ENCODE measurements around the gene CYP27B1.
A peak's percentile ranks its signal among the peaks of the same experiment; 100 is the strongest.

CYP27B1 gene

GRCh38 chr12:57802607-57803006, 35.7 kb upstream of the CYP27B1 start:
- H3K9me3 Mint-ChIP-seq: no peaks in the 10 kb centered on the region
- H3K36me3 Mint-ChIP-seq: peaks cover 1% of the 10 kb centered on the region

GRCh38 chr12:57800965-57801364, 34.1 kb upstream of the CYP27B1 start:
- Mint-ChIP-seq H3K27ac (no peak overlapping the region), H3K4me3 (no peak overlapping the region), H3K9me3 (no peaks in the 10 kb centered on the region), H3K27me3 (no peaks in the 10 kb centered on the region), H3K4me1 (no peaks in the 10 kb centered on the region), H3K36me3 (peaks cover 5% of the 10 kb centered on the region)

More at GRCh38 chr12:57802607-57803006, 35.7 kb upstream of the CYP27B1 start:
- no peaks in the 10 kb centered on the region for H3K27me3 Mint-ChIP-seq
- peak overlapping the region; percentile 19 for H3K27ac Mint-ChIP-seq
- no peaks in the 10 kb centered on the region for H3K4me1 Mint-ChIP-seq
- no peak overlapping the region for H3K4me3 Mint-ChIP-seq

DNA sequence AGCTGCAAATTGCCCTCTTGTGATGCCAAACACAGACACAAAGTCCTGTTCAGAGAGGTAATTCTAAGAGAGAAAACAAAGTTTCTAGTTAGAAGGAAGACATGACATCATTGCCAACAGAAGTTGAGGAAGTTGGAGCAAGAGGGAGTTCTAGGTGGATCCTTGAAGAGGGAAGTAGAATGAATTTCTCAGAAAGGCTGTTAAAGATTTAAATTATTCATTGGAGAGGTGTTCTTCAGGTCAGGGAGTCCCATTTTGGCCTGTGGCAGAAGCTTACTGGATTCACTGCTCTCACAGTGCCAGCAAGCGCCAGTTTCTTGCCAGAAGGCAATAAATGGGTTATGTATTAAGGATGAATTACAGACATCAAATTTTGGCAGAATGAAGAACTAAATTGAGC, 31.1 kb upstream of the CYP27B1 start:
- H3K9me3 Mint-ChIP-seq: no peaks in the 10 kb centered on the region
- peaks cover 9% of the 10 kb centered on the region for H3K36me3 Mint-ChIP-seq
- H3K27ac Mint-ChIP-seq: peak overlapping the region; percentile 10
- H3K4me3 Mint-ChIP-seq: no peak overlapping the region
- no peaks in the 10 kb centered on the region for H3K27me3 Mint-ChIP-seq
- H3K4me1 Mint-ChIP-seq: peaks cover 12% of the 10 kb centered on the region

GRCh38 chr12:57796996-57797395, 30.1 kb upstream of the CYP27B1 start:
- peaks cover 7% of the 10 kb centered on the region for H3K36me3 Mint-ChIP-seq
- H3K9me3 Mint-ChIP-seq: no peaks in the 10 kb centered on the region
- peaks cover 14% of the 10 kb centered on the region for H3K4me1 Mint-ChIP-seq
- no peak overlapping the region for H3K4me3 Mint-ChIP-seq
- H3K27me3 Mint-ChIP-seq: no peaks in the 10 kb centered on the region
- H3K27ac Mint-ChIP-seq: no peak overlapping the region

DNA sequence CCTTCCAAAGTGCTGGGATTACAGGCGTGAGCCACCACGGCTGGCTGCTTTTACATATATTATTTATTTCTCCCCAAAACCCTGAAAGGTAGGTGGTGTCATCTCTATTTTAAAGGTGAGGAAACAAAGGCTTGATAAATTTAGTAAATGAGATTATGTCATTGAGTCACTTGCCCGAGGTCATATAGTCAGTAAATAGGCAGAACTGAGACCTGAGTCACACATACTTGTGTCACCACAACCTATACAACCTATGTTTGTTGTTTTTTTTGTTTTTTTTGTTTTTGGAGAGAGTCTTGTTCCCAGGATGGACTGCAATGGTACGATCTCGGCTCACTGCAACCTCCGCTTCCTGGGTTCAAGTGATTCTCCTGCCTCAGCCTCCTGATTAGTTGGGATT, 28.5 kb upstream of the CYP27B1 start:
- Mint-ChIP-seq H3K4me1 (peaks cover 19% of the 10 kb centered on the region), H3K9me3 (no peaks in the 10 kb centered on the region), H3K36me3 (peaks cover 10% of the 10 kb centered on the region), H3K27me3 (no peaks in the 10 kb centered on the region), H3K4me3 (no peak overlapping the region), H3K27ac (no peak overlapping the region)

GRCh38 chr12:57793920-57794319, 27.0 kb upstream of the CYP27B1 start:
- H3K4me1 Mint-ChIP-seq: peaks cover 19% of the 10 kb centered on the region
- H3K27me3 Mint-ChIP-seq: no peaks in the 10 kb centered on the region
- H3K4me3 Mint-ChIP-seq: no peak overlapping the region
- H3K9me3 Mint-ChIP-seq: no peaks in the 10 kb centered on the region
- no peak overlapping the region for H3K27ac Mint-ChIP-seq
- peaks cover 10% of the 10 kb centered on the region for H3K36me3 Mint-ChIP-seq

- Mint-ChIP-seq H3K36me3 (peaks cover 20% of the 10 kb centered on the region), H3K4me3 (peak overlapping the region; percentile 76), H3K27ac (peak overlapping the region; percentile 67), H3K27me3 (no peaks in the 10 kb centered on the region), H3K9me3 (no peaks in the 10 kb centered on the region), H3K4me1 (peaks cover 54% of the 10 kb centered on the region)
Observed at GRCh38 chr12:57783861-57784260, 17.0 kb upstream of the CYP27B1 start.

DNA sequence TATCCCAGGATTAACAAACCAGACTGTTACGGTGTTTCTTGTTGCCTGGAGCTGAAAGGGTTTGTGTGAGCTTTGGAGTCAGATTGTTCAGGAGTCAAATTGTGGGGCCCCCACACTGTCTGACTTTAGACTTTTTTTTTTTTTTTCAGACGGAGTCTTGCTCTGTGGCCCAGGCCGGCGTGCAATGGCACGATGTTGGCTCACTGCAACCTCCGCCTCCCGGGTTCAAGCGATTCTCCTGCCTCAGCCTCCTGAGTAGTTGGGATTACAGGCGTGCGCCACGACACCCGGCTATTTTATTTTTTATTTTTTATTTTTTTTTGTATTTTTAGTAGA, 16.6 kb upstream of the CYP27B1 start:
- H3K9me3 Mint-ChIP-seq: no peaks in the 10 kb centered on the region
- peaks cover 18% of the 10 kb centered on the region for H3K36me3 Mint-ChIP-seq
- peaks cover 54% of the 10 kb centered on the region for H3K4me1 Mint-ChIP-seq
- peak overlapping the region; percentile 99 for H3K4me3 Mint-ChIP-seq
- H3K27ac Mint-ChIP-seq: no peak overlapping the region
- no peaks in the 10 kb centered on the region for H3K27me3 Mint-ChIP-seq

DNA sequence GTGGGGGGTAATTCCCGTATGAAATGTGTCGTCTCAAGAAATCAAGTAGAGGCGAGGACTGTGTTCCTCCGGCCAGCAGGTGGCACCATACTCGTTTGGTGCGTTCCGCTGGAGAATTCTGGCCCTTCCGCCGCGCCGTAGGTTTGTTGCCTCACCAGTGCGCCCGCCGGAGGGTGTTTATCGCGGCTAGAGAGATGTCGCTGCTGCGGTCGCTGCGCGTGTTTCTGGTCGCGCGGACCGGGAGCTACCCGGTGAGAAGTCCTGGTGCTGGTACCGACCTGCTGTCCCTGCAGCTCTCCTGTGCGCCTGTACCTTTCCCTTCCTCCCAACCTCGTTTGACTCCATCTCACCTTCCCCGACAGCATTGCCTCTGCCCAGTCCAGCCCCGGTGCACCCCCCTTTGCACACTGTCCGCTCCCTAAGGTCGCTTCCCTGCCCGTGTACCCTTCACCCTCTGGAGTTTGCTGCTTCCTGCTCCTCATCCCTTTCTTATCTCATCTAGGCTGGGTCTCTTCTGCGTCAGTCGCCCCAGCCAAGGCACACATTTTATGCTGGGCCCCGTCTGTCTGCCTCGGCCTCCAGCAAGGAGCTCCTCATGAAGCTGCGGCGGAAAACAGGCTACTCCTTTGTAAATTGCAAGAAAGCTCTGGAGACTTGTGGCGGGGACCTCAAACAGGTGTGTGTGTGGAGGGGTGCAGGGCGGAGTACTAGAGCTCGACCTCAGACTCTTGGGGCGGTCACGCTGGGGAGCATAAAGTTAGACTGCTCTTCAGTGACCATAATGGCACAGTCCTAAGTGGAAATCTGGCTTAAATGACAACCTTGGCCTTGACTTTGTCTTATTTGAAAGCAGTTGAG, 16.0 kb upstream of the CYP27B1 start, which contains the start of gene TSFM:
Gene TSFM, plus strand, starts transcription at position 180 of the 858 bp plus-strand sequence. Its CDS starts 15 bp downstream, at position 195.
- Mint-ChIP-seq H3K27me3 (no peaks in the 10 kb centered on the region), H3K9me3 (no peaks in the 10 kb centered on the region), H3K4me1 (peaks cover 54% of the 10 kb centered on the region), H3K4me3 (peak within 1 kb of the TSS; percentile 99), H3K27ac (peak within 1 kb of the TSS; percentile 99), H3K36me3 (peaks cover 17% of the 10 kb centered on the region)

DNA sequence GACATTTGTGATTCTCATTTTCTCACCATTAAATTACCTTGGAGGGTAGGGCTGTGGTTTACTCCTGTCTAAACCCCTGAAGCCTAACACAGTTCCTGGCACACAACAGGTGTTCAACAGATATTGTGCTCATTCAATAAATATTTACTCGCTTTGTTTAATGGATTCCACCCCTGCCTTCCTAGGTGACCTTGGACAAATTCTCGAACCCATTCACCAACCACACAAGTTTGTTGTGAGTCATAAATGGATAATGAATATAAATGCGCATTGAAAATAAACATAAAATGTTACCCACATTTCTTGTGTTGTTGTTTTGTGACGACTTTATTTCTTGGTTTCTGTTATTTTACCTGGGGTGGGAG, 15.3 kb upstream of the CYP27B1 start:
- Mint-ChIP-seq H3K4me3 (peak overlapping the region; percentile 99), H3K9me3 (no peaks in the 10 kb centered on the region), H3K4me1 (peaks cover 54% of the 10 kb centered on the region), H3K27ac (peak overlapping the region; percentile 99), H3K36me3 (peaks cover 16% of the 10 kb centered on the region), H3K27me3 (no peaks in the 10 kb centered on the region)

GRCh38 chr12:57781801-57782200, 14.9 kb upstream of the CYP27B1 start:
- Mint-ChIP-seq H3K9me3 (no peaks in the 10 kb centered on the region), H3K4me3 (peak overlapping the region; percentile 99), H3K27me3 (no peaks in the 10 kb centered on the region), H3K4me1 (peaks cover 54% of the 10 kb centered on the region), H3K36me3 (peaks cover 14% of the 10 kb centered on the region), H3K27ac (peak overlapping the region; percentile 99)

DNA sequence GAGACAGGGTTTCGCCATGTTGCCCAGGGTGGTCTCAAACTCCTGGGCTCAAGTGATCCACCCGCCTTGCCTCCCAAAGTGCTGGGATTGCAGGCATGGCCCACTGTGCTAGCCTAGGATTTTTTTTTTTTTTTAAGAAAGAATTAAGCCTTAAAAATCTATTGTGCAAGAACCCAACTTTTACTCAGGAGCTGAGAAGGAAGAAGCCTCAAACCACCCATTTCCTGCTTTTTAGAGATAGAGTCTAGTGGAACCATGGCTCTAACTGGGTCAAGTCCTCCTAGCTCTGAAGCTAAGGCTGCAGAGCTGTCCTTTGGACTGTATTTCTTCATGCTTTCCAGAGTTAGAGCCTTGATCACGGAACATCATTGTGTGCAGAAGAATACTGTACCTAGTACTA, 14.4 kb upstream of the CYP27B1 start:
- Mint-ChIP-seq H3K27ac (peak overlapping the region; percentile 99), H3K4me3 (no peak overlapping the region), H3K4me1 (peaks cover 49% of the 10 kb centered on the region), H3K9me3 (no peaks in the 10 kb centered on the region), H3K27me3 (no peaks in the 10 kb centered on the region), H3K36me3 (peaks cover 10% of the 10 kb centered on the region)

- H3K4me3 Mint-ChIP-seq: no peak overlapping the region
- H3K27me3 Mint-ChIP-seq: no peaks in the 10 kb centered on the region
- H3K4me1 Mint-ChIP-seq: peaks cover 45% of the 10 kb centered on the region
- H3K27ac Mint-ChIP-seq: peak overlapping the region; percentile 80
- peaks cover 9% of the 10 kb centered on the region for H3K36me3 Mint-ChIP-seq
- no peaks in the 10 kb centered on the region for H3K9me3 Mint-ChIP-seq
Observed at GRCh38 chr12:57780284-57780897, 13.5 kb upstream of the CYP27B1 start.

- Mint-ChIP-seq H3K9me3 (no peaks in the 10 kb centered on the region), H3K27me3 (no peaks in the 10 kb centered on the region), H3K27ac (peak overlapping the region; percentile 92), H3K4me3 (no peak overlapping the region), H3K36me3 (peaks cover 9% of the 10 kb centered on the region), H3K4me1 (peaks cover 45% of the 10 kb centered on the region)
Observed at GRCh38 chr12:57779736-57780135, 12.9 kb upstream of the CYP27B1 start.

DNA sequence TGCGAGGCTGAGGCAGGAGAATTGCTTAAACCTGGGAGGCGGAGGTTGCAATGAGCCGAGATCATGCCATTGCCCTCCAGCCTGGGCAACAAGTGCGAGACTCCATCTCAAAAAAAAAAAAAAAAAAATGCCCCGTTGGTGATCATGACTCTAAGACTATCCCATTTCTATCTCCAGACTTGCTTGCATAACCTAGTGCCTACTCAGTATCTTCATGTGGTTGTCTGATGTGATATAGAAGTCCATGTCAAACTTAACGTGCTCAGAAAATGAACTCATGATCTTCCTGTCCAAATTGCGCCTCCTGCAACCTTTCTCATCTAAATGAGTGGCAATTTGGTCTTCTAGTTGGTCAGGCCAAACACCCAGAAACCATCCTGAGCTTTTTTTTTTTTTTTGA, 11.0 kb upstream of the CYP27B1 start:
- H3K4me1 Mint-ChIP-seq: peaks cover 42% of the 10 kb centered on the region
- H3K4me3 Mint-ChIP-seq: no peak overlapping the region
- no peak overlapping the region for H3K27ac Mint-ChIP-seq
- no peaks in the 10 kb centered on the region for H3K27me3 Mint-ChIP-seq
- peaks cover 4% of the 10 kb centered on the region for H3K36me3 Mint-ChIP-seq
- H3K9me3 Mint-ChIP-seq: no peaks in the 10 kb centered on the region

GRCh38 chr12:57777367-57777766, 10.5 kb upstream of the CYP27B1 start:
- Mint-ChIP-seq H3K9me3 (no peaks in the 10 kb centered on the region), H3K4me1 (peaks cover 39% of the 10 kb centered on the region), H3K36me3 (peaks cover 2% of the 10 kb centered on the region), H3K27ac (no peak overlapping the region), H3K4me3 (no peak overlapping the region), H3K27me3 (no peaks in the 10 kb centered on the region)

Data from activated naive CD4-positive, alpha-beta T cell treated with anti-CD3 and anti-CD28 coated beads, Interleukin-2, amount 50 U/mL, for 24 hours (primary cell).